ENCODE results near the gene MAP2K1. TPM values are rescaled to one million over a fixed set of nuclear protein-coding genes. Genes with fewer than 3 reads are reported as not detected.

MAP2K1 gene
- polyA plus RNA-seq, 1 experiment = 18.4 TPM

GRCh38 chr15:66535056-66535455 lies 148.3 kb downstream of the MAP2K1 start:
- Histone ChIP-seq H3K9me3 (ENCODE audit: control insufficient read depth, insufficient read depth, low read length) (no peaks in the 10 kb centered on the region), H3K27ac (ENCODE audit: low read depth, low read length) (no peak overlapping the region), H3K4me3 (ENCODE audit: low read depth, low read length) (no peak overlapping the region), H3K27me3 (ENCODE audit: control insufficient read depth, insufficient read depth, low read length) (no peaks in the 10 kb centered on the region)
- TF ChIP-seq CTCF (IDR thresholded peaks at IDR 0.05; ENCODE audit: low read depth, low read length) = no peak
- CTCF ChIA-PET = no interaction called here
- POLR2A ChIA-PET = no interaction called here
- no peak for DNase-seq (ENCODE audit: low read depth, low spot score)

Small RNAs within 50 kb of the gene (small RNA-seq; reads per million reads assigned to genes)
- gene ATP5MFP6 (ENCODE audit: insufficient read length, low read depth) (not detected), gene MIR4512 (ENCODE audit: insufficient read length, low read depth) (1.6 reads per million), gene RF00019 (ENCODE audit: insufficient read length, low read depth) (not detected), gene RF01159 (ENCODE audit: insufficient read length, low read depth) (not detected), gene SCARNA14 (ENCODE audit: insufficient read length, low read depth) (22.1 reads per million, percentile 80 among the genes with 10 or more reads in this experiment), gene SNORD16 (ENCODE audit: insufficient read length, low read depth) (not detected), gene SNORD18A (ENCODE audit: insufficient read length, low read depth) (not detected), gene SNORD18B (ENCODE audit: insufficient read length, low read depth) (not detected), gene SNORD18C (ENCODE audit: insufficient read length, low read depth) (not detected)

Other genes with a start within 250 kb of the MAP2K1 start
- gene MEGF11, start 133.2 kb upstream of the MAP2K1 start, polyA plus RNA-seq (2011; rRNA removed) = not detected in 2 replicates
- 8.7 and 12.1 TPM in 2 replicates for gene DIS3L, start 93.3 kb upstream of the MAP2K1 start, polyA plus RNA-seq (2011; rRNA removed)
- gene TIPIN, start 30.2 kb upstream of the MAP2K1 start, polyA plus RNA-seq (2011; rRNA removed) = 7.5 and 10.4 TPM in 2 replicates
- gene SNAPC5, start 110.8 kb downstream of the MAP2K1 start, polyA plus RNA-seq (2011; rRNA removed) = 26.5 and 31.3 TPM in 2 replicates
- 5,001 and 5,274 TPM in 2 replicates for gene RPL4, start 117.9 kb downstream of the MAP2K1 start, polyA plus RNA-seq (2011; rRNA removed)
- gene ZWILCH, start 118.4 kb downstream of the MAP2K1 start, polyA plus RNA-seq (2011; rRNA removed) = 11.2 and 18.1 TPM in 2 replicates
- gene LCTL, start 179.1 kb downstream of the MAP2K1 start, polyA plus RNA-seq (2011; rRNA removed) = 6.5 and 7.0 TPM in 2 replicates